ENCODE data around the gene PRSS33.

PRSS33 gene

DNA sequence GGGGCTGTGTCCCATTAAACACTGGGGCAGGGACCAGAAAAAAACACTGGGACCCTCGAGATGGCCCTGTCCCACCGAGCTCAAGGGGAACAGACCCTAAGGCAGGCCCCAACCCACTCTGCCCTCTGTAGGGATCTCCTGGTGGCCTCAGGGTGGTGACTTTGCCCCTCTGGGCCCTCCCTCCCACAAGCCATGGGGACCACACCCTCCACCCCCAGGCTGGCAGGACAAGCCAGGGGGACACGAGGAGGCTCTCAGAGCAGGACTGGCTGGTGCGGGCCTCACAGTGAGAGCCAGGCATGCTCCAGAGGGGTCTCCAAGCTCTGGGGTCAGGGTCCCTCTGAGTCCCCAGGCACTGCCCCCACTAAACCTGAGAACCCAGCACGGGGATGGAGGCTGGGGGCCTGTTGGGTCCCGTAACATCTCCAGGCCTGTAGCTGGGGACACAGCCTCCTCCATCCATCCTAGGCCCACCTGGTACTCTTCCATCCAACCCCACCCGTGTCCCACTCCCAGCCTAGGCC is 49.4 kb downstream of the PRSS33 start:
- no peak for DNase-seq

DNA sequence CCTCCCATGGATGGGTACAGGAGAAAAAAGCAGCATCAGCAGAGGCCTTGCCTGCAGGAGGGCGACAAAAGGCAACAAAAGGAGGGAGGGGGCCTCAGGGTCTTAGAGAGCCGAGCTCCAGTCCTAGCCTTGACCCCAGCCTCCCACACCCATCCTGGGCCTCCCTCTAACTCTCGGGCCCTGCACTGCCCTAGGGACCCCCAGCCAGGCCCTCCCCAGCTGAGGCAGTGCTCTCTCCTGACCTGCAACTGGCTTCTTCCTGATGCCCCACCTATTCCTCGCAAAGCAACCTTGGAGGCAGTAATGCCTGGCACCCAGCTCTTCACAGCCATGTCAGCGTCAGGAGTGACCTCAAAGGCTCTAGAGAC is 50.1 kb downstream of the PRSS33 start:
- no peak for DNase-seq

DNA sequence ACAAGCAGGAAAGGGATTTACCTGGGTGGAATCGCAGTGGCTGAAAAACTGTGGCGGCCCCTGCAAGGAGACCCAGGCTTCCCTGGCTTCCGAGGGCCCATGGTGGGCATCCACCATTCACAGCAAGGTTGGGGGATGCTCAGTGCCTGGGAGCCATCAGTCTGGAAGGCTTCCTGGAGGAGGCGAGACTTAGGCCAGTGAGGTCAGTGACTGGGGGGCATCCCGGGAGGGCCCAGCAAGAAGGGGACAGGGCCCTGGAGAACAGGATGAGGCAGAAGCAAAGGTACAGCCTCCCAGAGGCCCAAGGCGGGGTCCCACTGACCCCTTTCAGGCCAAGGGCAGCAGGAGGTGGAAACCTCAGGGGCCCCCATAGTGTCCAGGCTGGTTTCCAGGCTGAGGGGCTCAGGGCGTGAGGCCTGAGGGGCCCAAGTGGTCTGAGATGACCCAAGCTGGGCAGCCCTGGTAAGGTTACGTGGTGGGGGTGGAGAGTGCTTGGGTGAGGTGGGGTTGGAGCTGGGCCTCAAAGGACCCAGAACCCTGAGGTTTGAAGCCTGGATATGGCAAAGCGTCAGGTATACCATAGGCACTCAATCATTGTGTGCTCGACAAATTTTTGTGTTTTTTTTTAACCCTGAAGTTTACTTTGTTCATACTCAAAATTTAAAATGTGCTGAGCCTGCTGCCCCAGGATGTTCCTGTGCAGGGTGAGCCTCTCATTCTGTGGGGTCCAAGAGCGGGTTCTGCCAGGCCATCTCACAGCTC is 50.7 kb downstream of the PRSS33 start:
- DNase-seq: no peak

DNA sequence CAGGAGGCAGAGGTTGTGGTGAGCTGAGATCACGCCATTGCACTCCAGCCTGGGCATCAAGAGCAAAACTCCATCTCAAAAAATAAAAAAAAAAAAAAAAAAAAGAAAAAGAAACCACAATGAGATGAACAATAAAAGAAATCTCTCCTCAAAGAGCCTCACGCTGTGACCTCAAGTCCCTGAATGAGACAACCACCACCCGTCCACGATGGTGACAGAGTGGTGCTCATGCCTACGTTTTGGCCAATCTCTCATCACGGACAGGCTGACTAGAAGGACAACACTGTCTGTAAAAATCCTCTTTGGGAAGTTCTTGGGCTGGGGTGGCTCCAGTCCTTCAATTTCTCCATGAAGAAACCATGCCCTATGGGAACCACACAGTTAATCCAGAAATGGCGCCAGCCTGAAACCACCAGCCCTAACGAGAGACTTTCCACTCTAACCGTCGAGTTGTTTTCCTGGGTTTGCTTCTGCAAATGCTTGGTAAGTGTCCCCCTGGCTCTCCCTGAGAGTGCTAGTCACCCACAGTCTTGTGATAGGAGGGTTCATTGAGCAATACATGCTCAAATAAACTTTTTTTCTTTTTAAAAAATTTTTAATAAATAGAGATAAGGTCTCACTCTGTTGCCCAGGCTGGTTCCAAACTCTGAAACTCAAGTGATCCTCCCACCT is 52.4 kb downstream of the PRSS33 start:
- no peak for DNase-seq
